ENCODE results near the gene DHRS9.
"Not testable (repeated sequence)": the region's sequence is repeated elsewhere in the genome, so short reads cannot be mapped to it uniquely, and the experiment has no call there.

DHRS9 gene

GRCh38 chr2:169095621-169096105 lies 26.3 kb downstream of the DHRS9 start:
- peak; percentile 68 for DNase-seq (ENCODE audit: low spot score)

GRCh38 chr2:169104848-169105247 lies 35.5 kb downstream of the DHRS9 start:
- DNase-seq (ENCODE audit: low spot score): no peak

GRCh38 chr2:169105476-169105875 lies 36.1 kb downstream of the DHRS9 start:
- no peak for DNase-seq (ENCODE audit: low spot score)

GRCh38 chr2:169106134-169106533 lies 36.8 kb downstream of the DHRS9 start:
- DNase-seq (ENCODE audit: low spot score): no peak

- no peak for DNase-seq (ENCODE audit: low spot score)
Observed at GRCh38 chr2:169106563-169107545, 37.5 kb downstream of the DHRS9 start.

GRCh38 chr2:169107645-169108044 lies 38.3 kb downstream of the DHRS9 start:
- DNase-seq (ENCODE audit: low spot score): no peak

- no peak for DNase-seq (ENCODE audit: low spot score)
Observed at GRCh38 chr2:169108099-169108884, 38.9 kb downstream of the DHRS9 start.

- peak; percentile 78 for DNase-seq (ENCODE audit: low spot score)
Observed at GRCh38 chr2:169109502-169110409, 40.4 kb downstream of the DHRS9 start.

- no peak for DNase-seq (ENCODE audit: low spot score)
Observed at GRCh38 chr2:169110419-169110818, 41.1 kb downstream of the DHRS9 start.

- DNase-seq (ENCODE audit: low spot score): no peak
Observed at GRCh38 chr2:169110916-169111315, 41.6 kb downstream of the DHRS9 start.

- no peak for DNase-seq (ENCODE audit: low spot score)
Observed at GRCh38 chr2:169112841-169113240, 43.5 kb downstream of the DHRS9 start.

- DNase-seq (ENCODE audit: low spot score): no peak
Observed at GRCh38 chr2:169114056-169114455, 44.7 kb downstream of the DHRS9 start.

- DNase-seq (ENCODE audit: low spot score): no peak
Observed at GRCh38 chr2:169116327-169116726, 47.0 kb downstream of the DHRS9 start.

GRCh38 chr2:169116993-169117392 lies 47.6 kb downstream of the DHRS9 start:
- no peak for DNase-seq (ENCODE audit: low spot score)

- no peak for DNase-seq (ENCODE audit: low spot score)
Observed at GRCh38 chr2:169118060-169118459, 48.7 kb downstream of the DHRS9 start.

GRCh38 chr2:169119123-169119760 lies 49.9 kb downstream of the DHRS9 start:
- DNase-seq (ENCODE audit: low spot score): no peak

GRCh38 chr2:169119851-169120250 lies 50.5 kb downstream of the DHRS9 start:
- no peak for DNase-seq (ENCODE audit: low spot score)

GRCh38 chr2:169129703-169130243 lies 60.4 kb downstream of the DHRS9 start:
- no peak for DNase-seq (ENCODE audit: low spot score)

- peak; percentile 64 for DNase-seq (ENCODE audit: low spot score)
Observed at GRCh38 chr2:169131587-169132512, 62.5 kb downstream of the DHRS9 start.

GRCh38 chr2:169134272-169134671 lies 64.9 kb downstream of the DHRS9 start:
- DNase-seq (ENCODE audit: low spot score): not testable (repeated sequence)

All from GM03348 (cell line).